Thyroid gland (tissue), 4 donors: ENCODE data around the gene NDUFA11. TPM values are rescaled to one million over a fixed set of nuclear protein-coding genes. Genes with fewer than 3 reads are reported as not detected.
"Not testable (repeated sequence)": the region's sequence is repeated elsewhere in the genome, so short reads cannot be mapped to it uniquely, and the experiment has no call there.

Experiments
- DNase-seq, 2 donors: peaks; one replicate each; pipeline ENCODE4 v3.0.0-alpha.2; 2019
- H3K27ac ChIP-seq, 3 donors: fragments of 200-600 bp; sonication (generic); 1 replicate in 2 of 3; 2 replicates in 1 of 3; pipeline ENCODE4 v1.5.1; 2016 to 2019; ENCODE audit warnings: mild to moderate bottlenecking in 1 of 3, moderate library complexity in 1 of 3
- H3K27me3 ChIP-seq: fragments of 200-600 bp; sonication (generic); one replicate; pipeline ENCODE4 v1.5.1; 2019
- H3K36me3 ChIP-seq, 2 donors: fragments of 200-600 bp; sonication (generic); one replicate each; pipeline ENCODE4 v1.5.1; 2016 to 2019
- H3K4me1 ChIP-seq, 2 donors: fragments of 200-600 bp; sonication (generic); one replicate each; pipeline ENCODE4 v1.5.1; 2017 to 2019
- H3K4me3 ChIP-seq, 3 donors: fragments of 200-600 bp; sonication (generic); replicated peaks in 1 of 3; 1 replicate in 2 of 3; 2 replicates in 1 of 3; pipeline ENCODE4 v1.5.1; 2016; ENCODE audit warnings: mild to moderate bottlenecking in 1 of 3
- H3K9me3 ChIP-seq: fragments of 200-600 bp; sonication (generic); one replicate; pipeline ENCODE4 v1.5.1; 2017
- POLR2A ChIP-seq, 2 donors: fragments of 450-650 bp; IDR thresholded peaks; one replicate each; pipeline ENCODE4 v1.6.1; 2017; ENCODE audit warnings: antibody characterized with exemption in 2 of 2, mild to moderate bottlenecking in 2 of 2, moderate library complexity in 1 of 2
- WGBS, 2 donors: methylation state at CpG; one replicate each; pipeline ENCODE4 v1.1.5; 2017; 5-methylcytosine and 5-hydroxymethylcytosine counted together
- intact Hi-C: fragments of 100-400 bp; cut with DNase I; formaldehyde crosslinking; loops from one replicate; pipeline ENCODE4 v1.15.1; 2023
- total RNA-seq, 4 donors: library from RNA; depleted of rRNA; stranded (reverse); fragments of >200 nt; gene quantifications; one replicate each; pipeline ENCODE4 v1.2.3, GENCODE V29; 2016
- TF ChIP-seq, protein P1 (sequence below), 6 experiments: fragments of 200-600 bp in 3 of 6; fragments of 450-650 bp in 3 of 6; sonication (generic) in 3 of 6; IDR thresholded peaks; one replicate each; pipeline ENCODE4 v1.5.1; 2016 to 2019; ENCODE audit warnings: antibody characterized with exemption in 6 of 6, mild to moderate bottlenecking in 2 of 6, inconsistent platforms in 1 of 6, moderate library complexity in 1 of 6

NDUFA11 gene
- total RNA-seq, 4 donors from 2014 or later: 115 to 325 (median 195) TPM

DNA sequence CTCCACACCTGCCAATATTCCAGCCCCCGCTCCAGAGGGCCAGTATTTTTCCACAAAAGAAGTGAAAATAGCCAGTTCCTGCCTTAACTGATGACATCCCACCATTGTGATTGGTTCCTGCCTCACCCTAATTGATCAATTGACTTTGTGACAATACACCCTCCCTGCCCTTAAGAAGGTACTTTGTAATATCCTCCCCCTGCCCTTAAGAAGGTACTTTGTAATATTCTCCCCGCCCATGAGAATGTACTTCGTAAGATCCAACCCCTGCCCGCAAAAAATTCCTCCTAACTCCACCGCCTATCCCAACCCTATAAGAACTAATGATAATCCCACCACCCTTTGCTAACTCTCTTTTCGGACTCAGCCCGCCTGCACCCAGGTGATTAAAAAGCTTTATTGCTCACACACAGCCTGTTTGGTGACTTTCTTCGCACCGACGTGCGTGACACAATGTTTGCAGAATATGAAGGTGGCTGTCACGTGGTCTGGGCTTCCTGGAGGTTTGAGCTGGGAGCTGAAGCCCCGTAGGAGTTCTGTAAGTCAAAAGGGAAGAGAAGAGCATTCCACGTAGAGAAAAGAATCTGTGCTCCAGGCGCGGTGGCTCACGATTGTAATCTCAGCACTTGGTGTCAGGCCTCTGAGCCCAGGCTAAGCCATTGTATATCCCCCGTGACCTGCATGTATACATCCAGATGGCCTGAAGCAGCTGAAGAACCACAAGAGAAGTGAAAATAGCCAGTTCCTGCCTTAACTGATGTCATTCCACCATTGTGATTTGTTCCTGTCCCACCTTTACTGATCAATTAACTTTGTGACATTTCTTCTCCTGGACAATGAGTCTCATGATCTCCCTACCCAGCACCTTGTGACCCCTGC is 46.1 kb downstream of the NDUFA11 start:
- intact Hi-C loops: no loop called here
- no peak overlapping the region for H3K27ac ChIP-seq
- H3K9me3 ChIP-seq: no peaks in the 10 kb centered on the region
- no peak overlapping the region for H3K4me3 ChIP-seq
- no peaks in the 10 kb centered on the region for H3K36me3 ChIP-seq
- DNase-seq: no peak
- H3K4me1 ChIP-seq: no peaks in the 10 kb centered on the region
- no peak for TF ChIP-seq POLR2A (IDR thresholded peaks at IDR 0.05)
- TF ChIP-seq, protein P1, sequence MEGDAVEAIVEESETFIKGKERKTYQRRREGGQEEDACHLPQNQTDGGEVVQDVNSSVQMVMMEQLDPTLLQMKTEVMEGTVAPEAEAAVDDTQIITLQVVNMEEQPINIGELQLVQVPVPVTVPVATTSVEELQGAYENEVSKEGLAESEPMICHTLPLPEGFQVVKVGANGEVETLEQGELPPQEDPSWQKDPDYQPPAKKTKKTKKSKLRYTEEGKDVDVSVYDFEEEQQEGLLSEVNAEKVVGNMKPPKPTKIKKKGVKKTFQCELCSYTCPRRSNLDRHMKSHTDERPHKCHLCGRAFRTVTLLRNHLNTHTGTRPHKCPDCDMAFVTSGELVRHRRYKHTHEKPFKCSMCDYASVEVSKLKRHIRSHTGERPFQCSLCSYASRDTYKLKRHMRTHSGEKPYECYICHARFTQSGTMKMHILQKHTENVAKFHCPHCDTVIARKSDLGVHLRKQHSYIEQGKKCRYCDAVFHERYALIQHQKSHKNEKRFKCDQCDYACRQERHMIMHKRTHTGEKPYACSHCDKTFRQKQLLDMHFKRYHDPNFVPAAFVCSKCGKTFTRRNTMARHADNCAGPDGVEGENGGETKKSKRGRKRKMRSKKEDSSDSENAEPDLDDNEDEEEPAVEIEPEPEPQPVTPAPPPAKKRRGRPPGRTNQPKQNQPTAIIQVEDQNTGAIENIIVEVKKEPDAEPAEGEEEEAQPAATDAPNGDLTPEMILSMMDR (IDR thresholded peaks at IDR 0.05): no peak
- no peaks in the 10 kb centered on the region for H3K27me3 ChIP-seq
- WGBS, 2 donors: 84 to 89% methylated on average over 18 of the region's 18 CpGs

DNA sequence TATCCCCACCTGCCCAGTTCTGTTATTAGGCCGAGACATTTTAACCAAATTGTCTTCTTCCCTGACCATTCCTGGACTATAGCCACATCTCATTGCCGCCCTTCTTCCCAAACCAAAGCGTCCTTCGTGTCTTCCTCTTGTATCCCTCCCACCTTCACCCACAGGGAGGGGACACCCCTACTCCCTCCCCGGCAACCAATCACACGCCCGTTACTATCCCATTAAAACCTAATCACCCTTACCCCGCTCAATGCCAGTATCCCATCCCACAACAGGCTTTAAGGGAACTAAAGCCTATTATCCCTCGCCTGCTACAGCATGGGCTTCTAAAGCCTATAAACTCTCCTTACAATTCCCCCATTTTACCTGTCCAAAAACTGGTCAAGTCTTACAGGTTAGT is 48.4 kb downstream of the NDUFA11 start:
- H3K36me3 ChIP-seq, H3K27ac ChIP-seq, H3K4me3 ChIP-seq, intact Hi-C loops, DNase-seq, H3K9me3 ChIP-seq, H3K27me3 ChIP-seq: not testable (repeated sequence)
- 86 to 89% methylated on average over 9 of the region's 9 CpGs for WGBS, 2 donors
- peaks cover 0 to 12% of the 10 kb centered on the region in 2 donors for H3K4me1 ChIP-seq

DNA sequence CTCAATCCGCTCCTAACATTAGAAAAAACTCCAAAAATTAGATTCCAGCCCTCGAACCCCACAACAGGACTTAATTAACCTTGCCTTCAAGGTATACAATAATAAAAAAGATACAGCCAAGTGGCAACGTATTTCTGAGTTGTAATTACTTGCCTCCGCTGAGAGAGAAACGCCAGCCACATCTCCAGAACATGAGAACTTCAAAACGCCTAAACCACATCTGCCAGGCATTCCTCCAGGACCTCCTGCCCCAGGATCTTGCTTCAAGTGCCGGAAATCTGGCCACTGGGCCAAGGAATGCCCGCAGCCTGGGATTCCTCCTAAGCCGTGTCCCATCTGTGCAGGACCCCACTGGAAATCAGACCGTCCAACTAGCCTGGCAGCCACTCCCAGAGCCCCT is 49.5 kb downstream of the NDUFA11 start:
- H3K4me1 ChIP-seq: peaks cover 0 to 13% of the 10 kb centered on the region in 2 donors
- H3K4me3 ChIP-seq, intact Hi-C loops, H3K36me3 ChIP-seq, H3K9me3 ChIP-seq, H3K27ac ChIP-seq, DNase-seq, H3K27me3 ChIP-seq: not testable (repeated sequence)
- WGBS, 2 donors: 85 to 88% methylated on average over 9 to 10 of the region's 10 CpGs

GRCh38 chr19:5851302-5851701 is 52.3 kb downstream of the NDUFA11 start, which contains the start of gene FUT3:
Gene FUT3, minus strand, starts transcription at chr19:5851449.
- Histone ChIP-seq H3K27me3 (no peaks in the 10 kb centered on the region), H3K9me3 (no peaks in the 10 kb centered on the region), H3K27ac (no peak within 1 kb of the TSS), H3K36me3 (no peaks in the 10 kb centered on the region), H3K4me3 (no peak within 1 kb of the TSS), H3K4me1 (peaks cover 0 to 13% of the 10 kb centered on the region in 2 donors)
- intact Hi-C loops: no loop called here
- 65 to 72% methylated on average over 6 to 10 of the region's 10 CpGs for WGBS, 2 donors
- no peak for DNase-seq
- TF ChIP-seq, protein P1 (IDR thresholded peaks at IDR 0.05): no peak
- TF ChIP-seq POLR2A (IDR thresholded peaks at IDR 0.05): no peak

- DNase-seq: peak; percentile 85 to 86
- whole genome bisulfite sequencing, 2 donors: 8% methylated on average over 5 of the region's 5 CpGs
Observed at GRCh38 chr19:5850743-5851293, 52.8 kb downstream of the NDUFA11 start.

More at GRCh38 chr19:5850743-5851293, 52.8 kb downstream of the NDUFA11 start:
- no peaks in the 10 kb centered on the region for H3K36me3 ChIP-seq
- H3K27ac ChIP-seq: no peak overlapping the region
- peaks cover 0 to 13% of the 10 kb centered on the region in 2 donors for H3K4me1 ChIP-seq
- no peak for TF ChIP-seq POLR2A (IDR thresholded peaks at IDR 0.05)
- TF ChIP-seq, protein P1 (IDR thresholded peaks at IDR 0.05): no peak
- intact Hi-C loops: no loop called here
- no peaks in the 10 kb centered on the region for H3K27me3 ChIP-seq
- no peaks in the 10 kb centered on the region for H3K9me3 ChIP-seq
- no peak overlapping the region for H3K4me3 ChIP-seq
